ENCODE measurements around the gene OSGIN1.

DNA sequence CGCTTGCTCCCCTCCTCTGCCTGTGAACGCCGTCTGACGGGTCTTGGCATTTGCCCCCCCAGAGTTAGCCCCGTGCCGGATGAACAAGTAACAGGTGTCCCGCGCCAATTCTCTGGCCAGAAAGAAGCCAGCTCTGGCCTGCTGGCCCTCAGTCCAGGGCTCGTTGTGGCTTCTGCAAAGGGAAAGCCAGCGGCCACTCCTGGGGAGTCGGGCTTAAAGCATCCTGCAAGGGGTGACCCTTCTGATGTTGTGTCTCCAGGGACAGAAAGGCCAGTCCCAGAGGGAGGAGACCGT lies 18.4 kb upstream of the OSGIN1 start:
- TF ChIP-seq, protein P1, sequence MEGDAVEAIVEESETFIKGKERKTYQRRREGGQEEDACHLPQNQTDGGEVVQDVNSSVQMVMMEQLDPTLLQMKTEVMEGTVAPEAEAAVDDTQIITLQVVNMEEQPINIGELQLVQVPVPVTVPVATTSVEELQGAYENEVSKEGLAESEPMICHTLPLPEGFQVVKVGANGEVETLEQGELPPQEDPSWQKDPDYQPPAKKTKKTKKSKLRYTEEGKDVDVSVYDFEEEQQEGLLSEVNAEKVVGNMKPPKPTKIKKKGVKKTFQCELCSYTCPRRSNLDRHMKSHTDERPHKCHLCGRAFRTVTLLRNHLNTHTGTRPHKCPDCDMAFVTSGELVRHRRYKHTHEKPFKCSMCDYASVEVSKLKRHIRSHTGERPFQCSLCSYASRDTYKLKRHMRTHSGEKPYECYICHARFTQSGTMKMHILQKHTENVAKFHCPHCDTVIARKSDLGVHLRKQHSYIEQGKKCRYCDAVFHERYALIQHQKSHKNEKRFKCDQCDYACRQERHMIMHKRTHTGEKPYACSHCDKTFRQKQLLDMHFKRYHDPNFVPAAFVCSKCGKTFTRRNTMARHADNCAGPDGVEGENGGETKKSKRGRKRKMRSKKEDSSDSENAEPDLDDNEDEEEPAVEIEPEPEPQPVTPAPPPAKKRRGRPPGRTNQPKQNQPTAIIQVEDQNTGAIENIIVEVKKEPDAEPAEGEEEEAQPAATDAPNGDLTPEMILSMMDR (tag by site-specific recombination; IDR thresholded peaks at IDR 0.05): no peak
- no peak for TF ChIP-seq ZNF660 (tag by site-specific recombination; IDR thresholded peaks at IDR 0.05)
- TF ChIP-seq REPIN1 (tag by site-specific recombination; IDR thresholded peaks at IDR 0.05; ENCODE audit: low read depth): no peak
- no peak for TF ChIP-seq ZNF777 (tag by site-specific recombination; IDR thresholded peaks at IDR 0.05; ENCODE audit: borderline replicate concordance)
- TF ChIP-seq ZNF214 (tag by site-specific recombination; IDR thresholded peaks at IDR 0.05; ENCODE audit: borderline replicate concordance): no peak
- no peak for TF ChIP-seq ZNF2 (tag by site-specific recombination; IDR thresholded peaks at IDR 0.05)
